SK-N-SH (cell line): Measurements from ENCODE around the gene C6orf141.

ENCODE experiments used
- CHD2 ChIP-seq: fragments of 150-350 bp; IDR thresholded peaks from 2 replicates; pipeline ENCODE4 v1.6.1; 2018; ENCODE audit warnings: low read length; ENCODE audit not compliant: partially characterized antibody
- CTCF ChIP-seq: fragments of 200-600 bp; sonication (generic); IDR thresholded peaks from 2 replicates; pipeline ENCODE4 v1.6.1; 2017; ENCODE audit warnings: antibody characterized with exemption, mild to moderate bottlenecking, moderate library complexity
- FOXM1 ChIP-seq: IDR thresholded peaks from 2 replicates; pipeline ENCODE4 v1.4.0; 2012; ENCODE audit warnings: low read depth, mild to moderate bottlenecking
- MAX ChIP-seq: IDR thresholded peaks from 2 replicates; pipeline ENCODE4 v1.4.0; 2012; ENCODE audit warnings: low read depth
- NFIC ChIP-seq: IDR thresholded peaks from 2 replicates; pipeline ENCODE4 v1.4.0; 2012; ENCODE audit warnings: borderline replicate concordance
- TCF12 ChIP-seq: IDR thresholded peaks from 2 replicates; pipeline ENCODE4 v1.4.0; 2012
- USF2 ChIP-seq: fragments of 150-350 bp; IDR thresholded peaks from 2 replicates; pipeline ENCODE4 v1.6.1; 2017; ENCODE audit warnings: antibody characterized with exemption, low read length, low read depth, borderline replicate concordance
- YY1 ChIP-seq: IDR thresholded peaks from 2 replicates; pipeline ENCODE4 v1.4.0; 2012; ENCODE audit warnings: low read depth, mild to moderate bottlenecking

GRCh38 chr6:49565855-49566254, 15.4 kb downstream of the C6orf141 start:
- TF ChIP-seq CTCF (no peak), FOXM1 (no peak), NFIC (no peak), CHD2 (no peak), YY1 (no peak), USF2 (no peak), TCF12 (no peak), MAX (no peak)
